Inflammatory macrophage treated with lipopolysaccharide for 1 hour (primary cell): ENCODE measurements around the gene PTRH1.
A peak's percentile ranks its signal among the peaks of the same experiment; 100 is the strongest.

ENCODE experiments used
- DNase-seq, 2 donors: peaks; one replicate each; pipeline ENCODE4 v3.0.0-alpha.2; 2020 to 2022

The PTRH1 gene

GRCh38 chr9:127716412-127716811 is 949 bp upstream of the PTRH1 start:
- DNase-seq = no peak

GRCh38 chr9:127714951-127715469 is 453 bp downstream of the PTRH1 start:
- peak; percentile 22 to 26 for DNase-seq

GRCh38 chr9:127714020-127714750 is 1.3 kb downstream of the PTRH1 start:
- no peak for DNase-seq

- no peak for DNase-seq
Observed at GRCh38 chr9:127712867-127713266, 2.6 kb downstream of the PTRH1 start.

- DNase-seq = no peak
Observed at GRCh38 chr9:127712371-127712770, 3.1 kb downstream of the PTRH1 start.

GRCh38 chr9:127711831-127712274 is 3.6 kb downstream of the PTRH1 start:
- no peak for DNase-seq

- no peak for DNase-seq
Observed at GRCh38 chr9:127711226-127711701, 4.2 kb downstream of the PTRH1 start.

GRCh38 chr9:127710204-127710783 is 5.2 kb downstream of the PTRH1 start:
- DNase-seq = no peak

GRCh38 chr9:127708952-127709587 is 6.4 kb downstream of the PTRH1 start:
- DNase-seq = no peak

GRCh38 chr9:127707766-127708165 is 7.7 kb downstream of the PTRH1 start:
- no peak for DNase-seq

- no peak for DNase-seq
Observed at GRCh38 chr9:127706836-127707241, 8.6 kb downstream of the PTRH1 start, which contains the start of gene CFAP157. Gene CFAP157 (plus strand): TSS chr9:127706988. CDS start chr9:127707032, 44 bp downstream.

GRCh38 chr9:127705577-127706379 is 9.7 kb downstream of the PTRH1 start:
- DNase-seq = no peak

- no peak for DNase-seq
Observed at GRCh38 chr9:127703289-127703946, 12.0 kb downstream of the PTRH1 start.

GRCh38 chr9:127700594-127701255 is 14.7 kb downstream of the PTRH1 start:
- DNase-seq = no peak

- no peak for DNase-seq
Observed at GRCh38 chr9:127700140-127700539, 15.3 kb downstream of the PTRH1 start.

- peak; percentile 97 for DNase-seq
Observed at GRCh38 chr9:127698985-127699670, 16.3 kb downstream of the PTRH1 start.

GRCh38 chr9:127698386-127698785 is 17.1 kb downstream of the PTRH1 start:
- DNase-seq = no peak

GRCh38 chr9:127697575-127697974 is 17.9 kb downstream of the PTRH1 start:
- no peak for DNase-seq

GRCh38 chr9:127694890-127695720 is 20.4 kb downstream of the PTRH1 start:
- no peak for DNase-seq

- no peak for DNase-seq
Observed at GRCh38 chr9:127693697-127694096, 21.8 kb downstream of the PTRH1 start.
